ENCODE results near the gene IMMP2L. TPM values are rescaled to one million over a fixed set of nuclear protein-coding genes. Genes with fewer than 3 reads are reported as not detected.

Gene IMMP2L
- total and polyA plus RNA-seq, 7 donors: 9.3 to 43.0 (median 19.2) TPM

DNA sequence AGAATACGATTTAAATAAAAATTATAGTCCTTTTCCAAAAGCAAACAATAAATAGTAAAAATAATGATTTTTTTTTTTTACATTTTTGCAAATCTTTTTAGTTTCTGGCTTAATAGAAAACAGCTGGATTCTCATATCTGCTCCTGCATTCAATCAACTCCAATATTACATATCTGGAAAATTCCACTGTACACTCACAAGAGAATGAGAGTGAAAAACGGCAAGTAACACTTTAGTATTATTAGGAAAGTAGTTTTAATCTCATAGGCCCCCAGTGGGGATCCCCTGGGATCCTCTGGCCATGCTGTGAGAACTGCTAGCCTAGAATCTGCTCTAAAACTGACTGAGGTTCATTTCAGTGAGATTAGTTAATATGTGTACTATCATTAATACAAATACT is 599.9 kb downstream of the IMMP2L start:
- DNase-seq (no peak), ATAC-seq (no peak)
- no peaks in the 10 kb centered on the region for H3K9me3 ChIP-seq
- H3K27ac ChIP-seq: no peak overlapping the region
- no peaks in the 10 kb centered on the region for H3K27me3 ChIP-seq (ENCODE audit: insufficient read depth in 3 of 3, low read length in 2 of 3)
- 63 to 73% (median 64%) methylated on average over 2 of the region's 2 CpGs for WGBS, 3 donors
- H3K4me1 ChIP-seq: no peaks in the 10 kb centered on the region
- H3K4me3 ChIP-seq: no peak overlapping the region
- no peak for TF ChIP-seq CTCF (IDR thresholded peaks at IDR 0.05)
- intact Hi-C loops (cut with DNase I): loop anchor here in 1 of 2 donors (2.0 kb wide), 1 partner anchor 40 kb away; no protein-coding TSS in a partner anchor
- H3K36me3 ChIP-seq (ENCODE audit: insufficient read depth in 1 of 2, low read depth in 1 of 2): no peaks in the 10 kb centered on the region

- H3K9me3 ChIP-seq: no peaks in the 10 kb centered on the region
Measured at GRCh38 chr7:110960811-110961210, 601.5 kb downstream of the IMMP2L start.

DNA sequence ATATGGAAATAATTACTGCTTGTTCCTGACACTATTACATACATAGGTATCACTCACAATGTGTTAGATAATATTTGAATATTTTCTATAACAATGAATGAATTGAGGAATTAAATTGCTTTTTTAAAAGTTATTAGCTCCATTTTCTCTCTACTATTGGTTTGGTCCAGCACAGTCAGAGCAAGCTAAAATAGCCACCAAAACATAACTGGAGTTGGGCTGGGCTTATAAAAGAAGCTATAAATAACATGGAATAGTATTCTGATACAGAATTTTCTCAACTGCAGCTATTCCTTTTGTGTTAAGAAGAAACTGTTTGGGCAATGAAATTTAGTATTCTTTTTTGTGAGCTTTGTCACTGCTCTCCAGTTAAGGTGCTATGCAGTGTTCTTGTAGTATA is 614.0 kb downstream of the IMMP2L start:
- H3K4me3 ChIP-seq: no peak overlapping the region
- no peaks in the 10 kb centered on the region for H3K27me3 ChIP-seq (ENCODE audit: insufficient read depth in 3 of 3, low read length in 2 of 3)
- H3K27ac ChIP-seq: no peak overlapping the region
- TF ChIP-seq CTCF (IDR thresholded peaks at IDR 0.05): no peak
- DNase-seq (no peak), ATAC-seq (no peak)
- intact Hi-C loops (cut with DNase I): no loop called here
- H3K36me3 ChIP-seq (ENCODE audit: insufficient read depth in 1 of 2, low read depth in 1 of 2): no peaks in the 10 kb centered on the region
- H3K4me1 ChIP-seq: peaks cover 3% of the 10 kb centered on the region
- no peaks in the 10 kb centered on the region for H3K9me3 ChIP-seq

More at GRCh38 chr7:110960811-110961210, 601.5 kb downstream of the IMMP2L start:
- no peak for TF ChIP-seq CTCF (IDR thresholded peaks at IDR 0.05)
- Histone ChIP-seq H3K36me3 (ENCODE audit: insufficient read depth in 1 of 2, low read depth in 1 of 2) (no peaks in the 10 kb centered on the region), H3K27ac (no peak overlapping the region), H3K27me3 (ENCODE audit: insufficient read depth in 3 of 3, low read length in 2 of 3) (no peaks in the 10 kb centered on the region), H3K4me3 (no peak overlapping the region), H3K4me1 (no peaks in the 10 kb centered on the region)
- DNase-seq (no peak), ATAC-seq (no peak)
- intact Hi-C loops (cut with DNase I): no loop called here

- no peak for ATAC-seq
- Histone ChIP-seq H3K9me3 (no peaks in the 10 kb centered on the region), H3K4me3 (no peak overlapping the region), H3K36me3 (ENCODE audit: insufficient read depth in 1 of 2, low read depth in 1 of 2) (no peaks in the 10 kb centered on the region), H3K4me1 (peaks cover 3% of the 10 kb centered on the region), H3K27ac (no peak overlapping the region), H3K27me3 (ENCODE audit: insufficient read depth in 3 of 3, low read length in 2 of 3) (no peaks in the 10 kb centered on the region)
- no peak for DNase-seq
- intact Hi-C loops (cut with DNase I): no loop called here
- no peak for TF ChIP-seq CTCF (IDR thresholded peaks at IDR 0.05)
- WGBS, 3 donors: 81 to 83% (median 83%) methylated on average over 3 of the region's 3 CpGs
Measured at GRCh38 chr7:110947408-110947807, 614.9 kb downstream of the IMMP2L start.

GRCh38 chr7:110944966-110945644 is 617.2 kb downstream of the IMMP2L start:
- no peak overlapping the region for H3K27ac ChIP-seq
- peaks cover 3% of the 10 kb centered on the region for H3K4me1 ChIP-seq
- no peak for ATAC-seq
- 64 to 67% (median 66%) methylated on average over 9 of the region's 9 CpGs for WGBS, 3 donors
- no peak overlapping the region for H3K4me3 ChIP-seq
- DNase-seq: no peak
- intact Hi-C loops (cut with DNase I): no loop called here
- no peaks in the 10 kb centered on the region for H3K9me3 ChIP-seq
- H3K36me3 ChIP-seq (ENCODE audit: insufficient read depth in 1 of 2, low read depth in 1 of 2): no peaks in the 10 kb centered on the region
- no peaks in the 10 kb centered on the region for H3K27me3 ChIP-seq (ENCODE audit: insufficient read depth in 3 of 3, low read length in 2 of 3)
- no peak for TF ChIP-seq CTCF (IDR thresholded peaks at IDR 0.05)

Data from psoas muscle (tissue), 8 donors.